ENCODE data around the gene LHFPL6.

The LHFPL6 gene

DNA sequence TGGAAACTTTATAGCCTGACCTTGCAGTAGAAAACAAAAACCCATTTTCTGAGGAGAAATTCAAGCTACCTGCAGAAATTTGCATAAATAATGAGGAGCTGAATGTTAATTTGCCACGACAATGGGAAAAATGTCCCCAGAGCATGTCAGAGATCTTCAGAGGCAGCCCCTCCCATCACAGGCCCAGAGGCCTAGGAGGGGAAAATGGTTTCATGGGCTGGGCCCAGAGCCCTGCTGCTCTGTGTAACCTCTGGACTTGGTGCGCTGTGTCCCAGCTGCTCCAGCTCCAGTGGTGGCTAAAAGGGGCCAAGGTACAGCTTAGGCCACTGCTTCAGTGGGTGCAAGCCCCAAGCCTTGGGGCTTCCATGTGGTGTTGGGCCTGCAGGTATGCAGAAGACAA, 306.8 kb downstream of the LHFPL6 start:
- DNase-seq: no peak

All from stimulated activated CD4-positive, alpha-beta T cell treated with anti-CD3 and anti-CD28 coated beads, Interleukin-12 subunit alpha, Interleukin-12 subunit beta, amount 100 ng/mL, for 4 hours (primary cell).